ENCODE results near the gene PRKACA. TPM values are rescaled to one million over a fixed set of nuclear protein-coding genes. Genes with fewer than 3 reads are reported as not detected.

Gene PRKACA
- total RNA-seq, 4 donors from 2014 or later, result 16.7 to 74.8 (median 39.5) TPM

- intact Hi-C loops (cut with DNase I; ENCODE audit: low total_unique reads) (loop anchor here (10.0 kb wide), 1 partner anchor 332 kb away; the partner anchor contains the start of gene PTGER1), in situ Hi-C loops (cut with MboI; ENCODE audit: low pct_ligation_motif_present in 1 of 4, low pct_unique_long_range_greater_than_20kb in 1 of 4, low sequenced_read_pairs in 3 of 4) (no loop called here)
- Histone ChIP-seq H3K4me3 (no peak overlapping the region), H3K27ac (no peak overlapping the region), H3K4me1 (peaks cover 8 to 15% (median 11%) of the 10 kb centered on the region in 4 donors), H3K27me3 (no peaks in the 10 kb centered on the region), H3K9me3 (no peaks in the 10 kb centered on the region), H3K36me3 (no peaks in the 10 kb centered on the region)
- DNase-seq, result no peak
- TF ChIP-seq POLR2AphosphoS5 (IDR thresholded peaks at IDR 0.05) (no peak), CTCF (IDR thresholded peaks at IDR 0.05) (no peak), POLR2A (IDR thresholded peaks at IDR 0.05) (no peak), EP300 (IDR thresholded peaks at IDR 0.05; ENCODE audit: low read depth) (no peak)
- WGBS, 2 donors (ENCODE audit: low coverage in 1 of 2), result 87 to 94% methylated on average over 5 to 12 of the region's 12 CpGs
Measured at GRCh38 chr19:14142262-14143190, 25.0 kb upstream of the PRKACA start.

GRCh38 chr19:14141041-14141440 is 23.5 kb upstream of the PRKACA start:
- H3K4me3 ChIP-seq, result no peak overlapping the region
- no peaks in the 10 kb centered on the region for H3K36me3 ChIP-seq
- peaks cover 11 to 18% (median 14%) of the 10 kb centered on the region in 4 donors for H3K4me1 ChIP-seq
- WGBS, 2 donors (ENCODE audit: low coverage in 1 of 2), result 80 to 92% methylated on average over 1 to 8 of the region's 8 CpGs
- H3K27ac ChIP-seq, result no peak overlapping the region
- TF ChIP-seq EP300 (IDR thresholded peaks at IDR 0.05; ENCODE audit: low read depth), result no peak
- no peak for DNase-seq
- no peaks in the 10 kb centered on the region for H3K27me3 ChIP-seq
- H3K9me3 ChIP-seq, result no peaks in the 10 kb centered on the region
- intact Hi-C loops (cut with DNase I; ENCODE audit: low total_unique reads), result loop anchor here (10.0 kb wide), 1 partner anchor 334 kb away; the partner anchor contains the start of gene PTGER1
- in situ Hi-C loops (cut with MboI; ENCODE audit: low pct_ligation_motif_present in 1 of 4, low pct_unique_long_range_greater_than_20kb in 1 of 4, low sequenced_read_pairs in 3 of 4), result no loop called here

GRCh38 chr19:14139944-14140343 is 22.4 kb upstream of the PRKACA start:
- intact Hi-C loops (cut with DNase I; ENCODE audit: low total_unique reads), result loop anchor here (5.0 to 10.0 kb wide), 2 partner anchors 68 to 335 kb away; partner anchors contain the start of genes MISP3 and PTGER1
- no peaks in the 10 kb centered on the region for H3K9me3 ChIP-seq
- H3K36me3 ChIP-seq, result no peaks in the 10 kb centered on the region
- in situ Hi-C loops (cut with MboI; ENCODE audit: low pct_ligation_motif_present in 1 of 4, low pct_unique_long_range_greater_than_20kb in 1 of 4, low sequenced_read_pairs in 3 of 4), result no loop called here
- H3K27ac ChIP-seq, result peak overlapping the region in 2 of 4 donors; percentile 24 to 96
- TF ChIP-seq POLR2A (IDR thresholded peaks at IDR 0.05), result no peak
- TF ChIP-seq CTCF (IDR thresholded peaks at IDR 0.05), result no peak
- no peak for TF ChIP-seq EP300 (IDR thresholded peaks at IDR 0.05; ENCODE audit: low read depth)
- no peak for TF ChIP-seq POLR2AphosphoS5 (IDR thresholded peaks at IDR 0.05)
- peaks cover 14 to 27% (median 22%) of the 10 kb centered on the region in 4 donors for H3K4me1 ChIP-seq
- 80 to 82% methylated on average over 8 to 9 of the region's 9 CpGs for WGBS, 2 donors (ENCODE audit: low coverage in 1 of 2)
- no peak overlapping the region for H3K4me3 ChIP-seq
- no peaks in the 10 kb centered on the region for H3K27me3 ChIP-seq
- DNase-seq, result no peak

- H3K36me3 ChIP-seq, result no peaks in the 10 kb centered on the region
- no peak for DNase-seq
- H3K4me3 ChIP-seq, result no peak overlapping the region
- WGBS, 2 donors (ENCODE audit: low coverage in 1 of 2), result 72 to 77% methylated on average over 7 to 9 of the region's 9 CpGs
- H3K27ac ChIP-seq, result peak overlapping the region; percentile 94 to 96 (median 94)
- no peak for TF ChIP-seq CTCF (IDR thresholded peaks at IDR 0.05)
- TF ChIP-seq EP300 (IDR thresholded peaks at IDR 0.05; ENCODE audit: low read depth), result no peak
- TF ChIP-seq POLR2A (IDR thresholded peaks at IDR 0.05), result no peak
- TF ChIP-seq POLR2AphosphoS5 (IDR thresholded peaks at IDR 0.05), result no peak
- H3K27me3 ChIP-seq, result no peaks in the 10 kb centered on the region
- intact Hi-C loops (cut with DNase I; ENCODE audit: low total_unique reads) (loop anchor here (5.0 kb wide), 1 partner anchor 66 kb away; the partner anchor contains the start of gene MISP3), in situ Hi-C loops (cut with MboI; ENCODE audit: low pct_ligation_motif_present in 1 of 4, low pct_unique_long_range_greater_than_20kb in 1 of 4, low sequenced_read_pairs in 3 of 4) (no loop called here)
- H3K9me3 ChIP-seq, result no peaks in the 10 kb centered on the region
- H3K4me1 ChIP-seq, result peaks cover 14 to 27% (median 22%) of the 10 kb centered on the region in 4 donors
Measured at GRCh38 chr19:14138576-14139265, 21.2 kb upstream of the PRKACA start.
